Upper lobe of left lung (tissue), 4 donors: ENCODE results near the gene HNRNPR.

Experiments used
- EP300 ChIP-seq, 4 donors: sonication (generic); formaldehyde crosslinking; IDR thresholded peaks; one replicate each; pipeline ENCODE4 v1.5.1; 2017; ENCODE audit warnings: antibody characterized with exemption in 4 of 4, control low read depth in 2 of 4
- POLR2A ChIP-seq, 4 donors: fragments of 450-650 bp; IDR thresholded peaks; one replicate each; pipeline ENCODE4 v1.5.1; 2016 to 2017; ENCODE audit warnings: antibody characterized with exemption in 4 of 4, mild to moderate bottlenecking in 2 of 4
- POLR2AphosphoS5 ChIP-seq, 2 donors: sonication (generic); formaldehyde crosslinking; IDR thresholded peaks; one replicate each; pipeline ENCODE4 v1.5.1; 2017; ENCODE audit warnings: antibody characterized with exemption in 2 of 2
- TF ChIP-seq, protein P1 (sequence below), 6 experiments: fragments of 450-650 bp in 4 of 6; fragments of 200-600 bp in 2 of 6; sonication (generic) in 2 of 6; IDR thresholded peaks; one replicate each; pipeline ENCODE4 v1.5.1; 2016 to 2019; ENCODE audit warnings: antibody characterized with exemption in 6 of 6

DNA sequence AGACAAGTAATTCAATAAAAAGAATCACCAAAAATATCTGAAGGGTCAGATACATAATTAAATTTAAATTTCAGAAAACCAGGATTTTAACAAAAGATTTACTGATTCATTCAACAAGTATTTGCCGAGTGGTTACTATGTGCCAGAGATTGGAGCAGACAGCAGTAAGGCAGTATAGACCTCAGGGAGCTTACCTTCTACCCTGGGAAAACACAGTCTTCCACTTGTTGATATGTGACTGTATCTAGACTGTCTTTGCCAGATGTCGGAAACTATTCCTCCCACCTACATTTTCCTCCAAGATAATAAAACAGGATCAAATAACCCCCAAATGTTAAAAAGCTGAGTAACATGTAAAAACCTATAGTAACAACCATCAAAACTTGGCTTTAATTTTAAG is 6.2 kb downstream of the HNRNPR start:
- TF ChIP-seq, protein P1, sequence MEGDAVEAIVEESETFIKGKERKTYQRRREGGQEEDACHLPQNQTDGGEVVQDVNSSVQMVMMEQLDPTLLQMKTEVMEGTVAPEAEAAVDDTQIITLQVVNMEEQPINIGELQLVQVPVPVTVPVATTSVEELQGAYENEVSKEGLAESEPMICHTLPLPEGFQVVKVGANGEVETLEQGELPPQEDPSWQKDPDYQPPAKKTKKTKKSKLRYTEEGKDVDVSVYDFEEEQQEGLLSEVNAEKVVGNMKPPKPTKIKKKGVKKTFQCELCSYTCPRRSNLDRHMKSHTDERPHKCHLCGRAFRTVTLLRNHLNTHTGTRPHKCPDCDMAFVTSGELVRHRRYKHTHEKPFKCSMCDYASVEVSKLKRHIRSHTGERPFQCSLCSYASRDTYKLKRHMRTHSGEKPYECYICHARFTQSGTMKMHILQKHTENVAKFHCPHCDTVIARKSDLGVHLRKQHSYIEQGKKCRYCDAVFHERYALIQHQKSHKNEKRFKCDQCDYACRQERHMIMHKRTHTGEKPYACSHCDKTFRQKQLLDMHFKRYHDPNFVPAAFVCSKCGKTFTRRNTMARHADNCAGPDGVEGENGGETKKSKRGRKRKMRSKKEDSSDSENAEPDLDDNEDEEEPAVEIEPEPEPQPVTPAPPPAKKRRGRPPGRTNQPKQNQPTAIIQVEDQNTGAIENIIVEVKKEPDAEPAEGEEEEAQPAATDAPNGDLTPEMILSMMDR (IDR thresholded peaks at IDR 0.05), result no peak
- TF ChIP-seq POLR2A (IDR thresholded peaks at IDR 0.05), result no peak
- no peak for TF ChIP-seq POLR2AphosphoS5 (IDR thresholded peaks at IDR 0.05)
- TF ChIP-seq EP300 (IDR thresholded peaks at IDR 0.05), result no peak
